ENCODE data around the gene RCAN2.

Gene RCAN2

DNA sequence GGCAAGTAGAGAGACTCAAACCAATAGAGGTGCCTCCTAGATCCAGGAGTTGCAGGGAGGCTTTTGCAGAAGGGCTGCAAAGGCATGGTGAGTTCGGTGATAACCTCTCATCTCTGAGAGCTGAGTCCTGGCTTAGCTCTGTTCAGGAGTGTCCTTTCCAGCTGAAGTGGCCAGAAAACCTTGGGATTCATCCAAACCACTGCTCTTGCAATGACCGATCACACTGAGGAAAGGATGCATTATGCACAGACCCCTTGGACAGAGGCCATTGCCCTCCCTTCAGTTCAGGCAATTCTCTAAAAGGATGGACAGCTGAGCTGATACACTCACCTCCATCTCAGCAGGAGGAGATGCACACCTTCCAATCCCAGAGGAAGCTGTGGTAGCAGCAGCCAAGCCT, 161.7 kb downstream of the RCAN2 start:
- no peak for DNase-seq

DNA sequence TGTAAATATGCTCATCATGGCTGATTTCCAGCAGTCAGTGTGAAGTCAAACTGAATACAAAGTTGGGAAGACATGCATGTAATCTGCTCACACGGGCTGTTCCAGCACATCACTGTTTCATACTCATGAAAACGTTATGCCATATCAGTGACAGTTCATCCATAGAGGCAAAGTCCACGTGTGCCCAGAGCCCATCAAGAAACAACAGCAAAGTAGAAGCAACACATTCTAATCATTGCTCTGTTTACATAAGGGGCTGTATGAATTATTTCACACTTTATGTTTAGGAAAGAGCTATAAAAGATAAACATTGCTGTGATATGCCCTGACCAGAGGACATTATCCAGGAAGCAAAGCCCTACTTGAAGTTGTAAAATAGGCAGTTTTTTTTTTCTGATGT, 163.5 kb downstream of the RCAN2 start:
- DNase-seq = no peak

DNA sequence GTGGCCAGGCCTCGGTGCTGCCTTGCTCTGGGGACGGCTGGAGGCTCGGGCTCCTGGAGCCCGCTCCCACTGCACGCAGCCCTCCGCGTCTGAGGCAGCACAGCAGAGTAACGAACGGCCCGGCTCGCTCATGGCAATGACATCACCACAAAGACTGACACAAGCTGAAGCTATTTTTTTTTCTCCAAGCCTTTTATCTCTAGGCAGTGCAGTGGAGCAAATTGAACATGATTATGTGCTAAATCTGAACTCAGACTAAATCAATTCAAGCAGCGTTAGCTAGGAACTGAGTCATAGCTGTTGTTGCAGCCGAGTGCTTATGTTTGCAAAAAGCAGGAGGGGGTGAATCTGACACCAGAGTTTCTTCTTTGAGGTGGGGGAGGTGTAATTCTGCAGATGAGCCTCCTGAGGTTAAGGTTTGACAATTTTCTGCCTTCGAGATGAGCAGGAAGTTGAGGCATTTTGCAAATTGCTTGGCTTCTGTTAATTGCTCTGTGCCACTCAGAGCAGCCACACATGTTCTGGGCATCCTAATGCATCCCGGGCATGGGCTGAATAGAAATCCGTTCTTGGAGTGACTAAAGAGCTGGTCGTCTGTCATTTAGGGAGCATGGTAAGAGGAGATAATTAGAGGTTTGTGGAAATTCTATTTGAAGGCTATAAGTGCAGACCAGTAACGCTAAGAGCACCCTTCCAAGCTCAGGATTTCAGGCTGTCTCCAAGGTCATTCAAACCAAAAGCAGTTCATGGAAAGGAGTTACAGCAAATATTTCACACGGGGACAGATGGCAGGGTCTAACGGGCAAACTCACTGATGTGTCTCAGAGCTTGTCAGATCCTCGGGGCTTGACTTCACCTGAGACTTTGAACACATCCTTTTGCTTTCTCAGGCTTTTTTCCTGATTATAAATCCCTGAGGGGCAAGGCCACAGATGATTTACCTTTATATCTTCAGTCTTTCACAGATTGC, 165.4 kb downstream of the RCAN2 start:
- DNase-seq = no peak

DNA sequence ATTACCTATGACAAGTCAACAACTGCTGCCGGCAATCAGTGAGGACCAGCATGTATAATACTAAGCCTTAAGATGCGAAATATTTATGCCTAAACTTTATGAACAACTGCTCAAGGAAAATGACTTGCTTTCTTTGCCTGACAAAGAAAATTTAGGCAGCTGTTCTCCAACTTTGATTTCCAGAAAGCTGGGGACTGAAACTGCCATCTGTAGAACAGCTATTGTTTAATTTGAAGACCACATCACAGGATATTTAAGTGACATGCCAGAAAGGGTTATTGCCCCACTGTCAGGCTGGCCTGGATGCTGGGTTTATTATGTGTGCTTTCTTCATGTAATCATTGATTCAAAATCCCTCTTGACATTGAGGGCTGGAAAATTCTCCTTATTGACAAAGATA, 166.5 kb downstream of the RCAN2 start:
- DNase-seq = no peak

DNA sequence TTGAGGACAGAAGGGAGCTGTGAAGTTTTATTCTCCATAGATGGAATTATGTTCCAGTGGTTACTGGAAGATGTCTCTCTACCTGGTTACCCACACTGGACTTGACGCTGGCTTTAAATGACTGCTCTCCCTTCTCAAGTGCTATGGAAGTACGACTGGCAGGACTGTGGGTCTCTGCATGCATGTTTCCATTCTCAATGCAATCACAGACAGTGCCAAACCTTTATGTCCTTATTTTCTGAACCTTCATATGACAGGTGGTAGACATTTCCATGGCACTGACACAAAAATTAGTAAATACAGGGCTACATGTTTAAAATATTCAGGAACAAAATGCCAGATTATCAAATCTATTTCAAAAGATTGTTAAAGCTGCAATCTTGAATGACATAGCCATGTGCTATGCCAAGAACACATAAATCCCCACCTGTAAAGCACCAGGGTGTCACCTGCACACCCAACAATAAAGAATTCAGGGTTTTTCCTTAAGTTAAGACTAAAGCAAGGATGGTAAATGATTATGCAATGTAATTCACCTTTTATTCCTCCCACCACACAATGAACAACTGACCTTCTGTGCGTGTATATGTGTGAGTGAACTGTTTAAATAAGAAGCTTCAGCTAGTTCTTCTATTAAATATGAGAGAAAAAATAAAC, 167.2 kb downstream of the RCAN2 start:
- no peak for DNase-seq

DNA sequence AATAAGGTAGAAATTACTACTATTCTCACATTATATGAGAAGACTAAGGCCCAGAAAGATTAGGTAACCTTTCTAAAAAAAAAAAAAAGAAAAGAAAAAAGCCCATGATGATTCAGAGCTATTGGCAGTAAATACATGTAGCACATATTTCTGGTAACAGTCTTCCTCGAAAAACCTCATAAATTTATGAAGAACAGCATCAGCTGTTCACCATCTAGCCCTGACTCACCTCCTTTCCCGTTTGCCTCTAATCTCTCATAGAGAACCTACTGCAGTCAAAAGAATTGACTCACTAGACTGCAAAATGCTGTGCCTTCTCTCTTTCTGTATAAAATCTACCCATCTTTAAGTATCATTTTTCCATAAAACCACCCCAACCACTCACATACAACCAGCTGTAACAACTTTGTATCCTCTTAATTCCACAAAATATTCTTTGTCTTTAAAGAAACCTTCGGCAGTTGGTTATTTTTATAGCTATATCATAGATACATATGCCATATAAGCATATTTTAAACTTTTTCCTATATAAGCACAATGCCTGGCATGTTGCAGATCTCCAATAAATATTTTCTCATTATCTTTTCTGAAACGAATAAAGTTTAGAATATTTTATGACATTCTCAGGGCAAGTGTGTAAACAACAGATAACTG, 167.8 kb downstream of the RCAN2 start:
- no peak for DNase-seq

DNA sequence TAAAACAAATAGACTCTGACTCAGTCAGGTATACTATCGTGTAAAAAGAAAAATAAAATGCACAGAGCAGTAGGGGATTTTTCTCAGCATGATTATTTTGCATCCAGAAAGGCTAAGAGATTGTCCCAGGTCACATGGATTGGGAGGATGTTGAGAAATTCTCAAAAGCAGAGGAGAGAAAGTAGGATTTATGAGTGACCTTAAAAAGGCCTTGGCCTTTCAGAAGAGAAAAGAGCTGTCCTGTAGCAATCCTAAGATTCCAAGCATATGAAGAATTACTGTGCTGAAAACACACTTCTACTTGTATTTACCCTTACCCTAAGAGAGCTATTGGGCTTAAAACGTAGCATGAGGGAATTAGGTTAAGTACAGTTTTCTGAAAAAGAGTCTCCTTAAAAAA, 170.7 kb downstream of the RCAN2 start:
- DNase-seq = no peak

DNA sequence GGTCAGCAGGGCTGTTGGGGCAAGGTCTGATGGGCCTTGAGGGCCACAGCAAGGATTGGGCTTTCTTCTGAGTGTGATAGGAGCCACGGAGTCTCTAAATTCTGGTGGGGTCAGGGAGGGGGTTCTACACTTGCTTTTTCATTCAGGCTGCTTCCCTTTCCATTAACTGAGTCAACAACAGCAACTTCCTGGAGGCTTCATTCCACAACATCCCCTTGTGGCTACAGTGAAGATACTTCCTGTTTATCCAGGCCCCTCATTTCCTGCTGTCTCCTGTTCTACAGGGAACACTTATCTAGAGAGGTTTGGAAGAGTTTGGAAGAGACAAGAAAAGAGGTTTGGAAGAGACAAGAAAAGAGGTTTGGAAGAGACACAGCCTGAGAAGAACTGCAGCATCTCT, 175.7 kb downstream of the RCAN2 start:
- no peak for DNase-seq

DNA sequence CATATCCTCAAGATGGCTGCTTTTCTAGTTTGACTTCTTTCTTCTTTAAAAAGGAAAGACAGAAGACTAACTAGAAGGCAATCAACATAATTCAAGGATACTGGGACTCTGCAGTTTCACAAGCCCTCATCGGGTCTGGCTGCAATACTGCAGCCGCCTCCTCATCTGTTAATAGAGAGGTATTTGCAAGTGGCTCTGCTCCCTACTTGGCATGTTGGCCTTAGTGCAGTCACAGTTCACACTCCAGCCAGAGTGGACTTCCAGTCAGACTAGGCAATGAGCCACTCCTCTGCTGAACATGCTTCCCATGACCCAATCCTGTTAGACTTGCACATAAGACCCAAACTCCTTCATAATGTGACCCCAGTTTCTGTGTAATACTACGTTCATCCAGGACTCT, 178.6 kb downstream of the RCAN2 start:
- no peak for DNase-seq

DNA sequence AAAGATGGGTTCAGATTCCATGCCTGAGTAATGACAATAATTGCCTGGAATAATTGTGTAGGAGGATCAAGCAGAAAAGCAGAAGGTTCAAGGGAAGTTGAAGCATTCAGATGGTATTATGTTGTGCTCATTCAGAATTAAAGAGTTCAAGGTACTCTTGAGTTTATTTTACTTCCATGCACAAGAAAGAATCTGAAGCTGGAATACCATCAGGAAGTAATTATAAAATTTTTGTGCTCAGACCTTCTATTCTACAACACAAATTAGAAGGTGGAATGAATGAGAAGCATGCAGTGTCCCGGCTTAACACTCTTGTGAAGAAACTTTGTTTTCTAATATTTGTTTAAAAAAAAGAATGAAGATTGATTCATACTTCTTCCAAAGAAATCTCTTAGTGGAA, 181.1 kb downstream of the RCAN2 start:
- DNase-seq = no peak

DNA sequence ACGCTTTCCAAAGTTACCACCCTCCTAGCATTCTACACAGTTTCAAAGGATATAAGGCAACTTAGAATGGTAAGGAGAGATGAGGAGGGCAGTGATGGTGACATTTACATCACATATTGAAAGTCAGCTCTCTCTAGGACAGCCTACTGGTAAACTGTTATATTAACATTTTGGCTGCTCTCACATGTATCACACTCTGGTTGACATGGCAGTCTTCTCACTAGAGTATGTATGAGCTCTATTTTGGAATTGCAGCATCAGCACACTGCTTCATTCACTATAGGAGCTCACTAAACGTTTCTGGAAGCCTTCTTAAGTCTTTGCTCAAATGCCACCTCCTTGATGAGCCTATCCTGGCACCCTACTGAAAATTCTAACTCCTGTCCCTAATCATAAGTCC, 184.8 kb downstream of the RCAN2 start:
- DNase-seq = no peak

DNA sequence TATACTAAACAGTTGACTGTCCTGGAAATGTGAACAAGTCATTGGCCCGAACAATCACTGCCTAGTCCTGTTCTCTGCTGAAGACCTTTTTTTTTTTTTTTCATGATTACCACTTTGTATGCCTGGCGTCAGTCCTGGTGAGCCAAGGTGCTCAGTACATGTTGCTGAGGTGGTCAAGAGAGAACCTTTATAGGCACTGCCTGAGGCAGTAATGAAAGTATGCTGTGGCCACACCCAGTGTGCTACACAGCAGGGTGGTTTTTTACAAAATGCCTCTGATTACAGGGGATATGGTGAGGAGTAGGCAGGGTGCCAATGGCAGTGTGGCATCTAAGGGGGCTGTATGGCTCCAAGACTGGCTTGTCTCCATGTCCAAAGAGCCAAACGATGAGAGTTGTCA, 185.4 kb downstream of the RCAN2 start:
- DNase-seq = no peak

DNA sequence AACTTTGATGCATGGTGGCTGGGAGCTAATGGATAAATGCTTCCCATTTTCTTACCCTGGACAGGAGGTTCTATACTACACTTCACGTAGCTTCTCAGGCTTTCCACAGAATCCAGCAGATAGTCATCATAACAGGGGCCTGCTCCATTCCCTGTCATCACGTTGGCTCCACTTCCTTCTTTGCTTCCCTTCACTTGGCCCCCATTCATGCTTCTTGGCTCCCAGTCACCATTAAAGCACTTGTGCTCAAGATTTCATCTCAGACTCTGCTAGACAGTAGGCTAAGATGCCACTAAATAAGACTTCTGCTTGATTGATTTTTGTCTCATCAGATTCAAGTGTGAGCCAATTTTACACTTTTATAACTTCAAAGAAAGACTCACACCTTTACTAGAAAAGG, 186.0 kb downstream of the RCAN2 start:
- DNase-seq = no peak

DNA sequence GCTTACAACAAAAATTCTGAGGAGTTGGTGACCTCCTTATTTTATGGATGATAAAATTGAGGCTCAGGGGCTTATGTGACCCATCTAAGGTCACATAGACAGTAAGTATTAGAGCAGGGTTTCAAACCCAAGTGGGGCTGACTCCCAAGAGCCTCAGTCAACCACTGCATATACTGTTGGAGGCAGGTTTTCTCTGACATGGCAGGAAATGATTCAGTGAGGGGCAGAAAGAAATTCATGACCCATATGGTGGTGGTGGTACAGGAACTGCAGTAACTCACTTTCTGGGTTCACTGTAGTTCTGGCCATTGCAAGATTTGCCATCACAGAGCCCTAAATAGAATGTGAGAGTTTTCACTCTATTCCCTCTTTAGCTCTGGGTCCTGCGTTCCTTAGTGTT, 188.4 kb downstream of the RCAN2 start:
- DNase-seq = no peak

DNA sequence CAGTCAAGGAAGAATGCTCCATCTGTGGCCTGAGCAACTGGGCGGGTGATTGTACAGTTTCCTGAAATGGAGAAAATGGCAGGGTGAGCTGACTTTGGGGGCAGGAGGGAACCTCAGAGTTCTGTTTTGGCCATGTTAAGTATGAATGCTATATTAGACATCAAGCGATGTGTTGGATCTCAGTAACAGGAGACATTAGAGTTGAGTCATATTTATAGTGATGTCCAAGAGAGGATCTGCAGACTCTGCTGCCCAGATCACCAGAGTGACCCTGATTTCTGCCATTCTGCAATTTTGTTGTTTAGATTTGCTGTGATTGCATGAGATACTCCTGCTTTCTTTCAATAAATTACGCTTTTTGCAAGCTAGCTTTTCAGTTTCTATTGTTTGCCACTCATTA, 189.1 kb downstream of the RCAN2 start:
- DNase-seq = no peak

DNA sequence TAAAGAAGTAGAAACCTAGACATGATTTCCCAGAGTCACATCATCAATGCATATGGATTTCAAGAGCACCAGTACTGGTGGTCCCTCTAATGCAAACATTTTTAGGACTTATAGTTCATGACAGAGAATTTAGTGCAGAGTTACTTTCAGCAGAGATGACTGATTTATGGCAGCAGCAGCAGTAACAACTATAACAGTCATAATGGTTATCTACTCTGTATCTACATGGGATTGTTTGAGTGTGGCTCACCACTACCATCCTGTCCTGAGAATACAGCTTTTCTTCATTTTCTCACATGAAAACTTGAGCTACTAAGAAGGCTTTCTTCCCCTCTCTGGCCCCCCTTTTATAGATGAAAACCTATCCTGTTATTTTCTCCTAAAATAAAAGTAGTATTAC, 192.0 kb downstream of the RCAN2 start:
- no peak for DNase-seq

DNA sequence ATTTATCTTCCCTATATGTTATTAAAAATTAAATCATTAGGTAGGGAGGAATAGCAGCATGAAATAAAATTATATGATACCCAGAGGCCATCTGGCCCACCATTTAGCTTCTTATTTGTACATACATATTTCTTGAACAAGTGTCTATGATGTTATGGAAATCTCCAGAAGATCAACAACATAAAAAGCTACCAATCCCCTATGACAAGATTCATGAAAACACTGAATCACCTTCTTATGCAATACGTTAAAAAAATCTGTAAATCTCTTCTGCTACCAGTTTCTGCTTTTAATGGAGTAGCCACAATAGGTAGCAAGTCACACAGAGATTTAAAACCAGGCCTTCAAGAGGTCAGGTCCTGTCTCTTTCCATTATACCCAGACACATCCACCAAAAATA, 194.7 kb downstream of the RCAN2 start:
- DNase-seq = no peak

DNA sequence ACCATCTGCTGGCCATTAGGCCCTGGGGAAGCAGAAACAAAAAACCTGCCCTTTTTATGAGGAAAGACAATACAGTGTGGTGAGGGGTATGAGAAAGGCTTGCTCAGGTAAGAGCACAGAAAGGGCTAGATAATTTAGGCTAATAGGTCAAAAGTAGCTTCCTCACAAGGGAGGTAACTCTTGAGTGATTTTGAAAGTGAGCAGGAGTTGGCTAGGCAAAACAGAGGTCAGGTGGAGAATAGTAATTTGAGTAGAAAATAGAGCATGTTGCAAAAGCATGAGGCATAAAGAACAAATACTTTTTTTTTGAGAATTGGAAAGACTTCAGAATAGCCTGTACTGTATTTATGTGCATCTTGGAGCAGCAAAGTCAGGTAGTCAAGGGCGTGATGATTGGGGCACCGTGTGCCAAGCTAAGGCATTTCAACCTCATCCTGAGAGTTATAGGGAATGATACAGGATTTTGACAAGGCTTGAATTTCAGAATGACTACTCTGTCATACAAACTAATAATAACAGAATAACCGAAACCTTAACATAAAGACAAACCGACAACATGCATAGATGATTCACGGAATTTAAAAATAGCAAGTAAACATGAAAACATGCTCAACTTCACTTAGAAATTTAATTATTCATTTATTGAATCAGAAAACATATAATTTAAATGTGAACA, 197.5 kb downstream of the RCAN2 start:
- DNase-seq = no peak

DNA sequence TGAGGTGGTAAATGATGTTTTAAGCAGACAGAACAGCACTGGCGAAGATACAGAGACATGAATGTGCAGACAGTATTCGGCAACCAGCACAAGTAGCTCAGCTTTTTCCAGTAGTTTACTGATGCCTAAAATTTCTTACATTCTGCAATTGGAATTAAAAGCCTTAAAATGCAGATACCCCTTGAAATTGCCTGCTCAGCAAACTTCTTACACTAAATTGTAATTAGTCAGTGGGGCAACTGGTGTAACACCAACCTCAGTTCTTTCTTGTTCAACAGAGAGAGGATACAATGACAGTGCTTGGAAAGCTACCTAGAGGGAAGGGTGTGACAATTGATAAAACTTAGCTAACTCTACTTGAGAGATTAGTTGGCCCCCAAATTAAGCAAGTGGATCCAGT, 199.4 kb downstream of the RCAN2 start:
- no peak for DNase-seq

DNA sequence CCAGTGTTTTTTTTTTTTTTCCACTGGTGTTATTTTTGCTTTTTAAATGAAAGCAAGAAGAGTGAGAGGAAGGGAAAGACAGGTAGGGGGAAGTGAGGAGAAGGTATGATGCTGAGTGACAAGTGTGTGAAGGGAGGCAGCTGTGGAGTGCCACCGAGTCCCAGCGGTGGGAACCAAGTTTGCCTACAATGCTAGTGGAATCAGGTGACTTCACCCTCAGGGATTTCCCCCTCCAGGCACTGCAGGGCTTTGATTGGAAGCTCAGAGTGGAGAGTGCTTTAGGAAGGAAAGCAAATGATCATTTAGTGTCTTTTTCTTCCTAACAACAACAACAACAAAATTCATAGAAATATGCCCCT, 200.0 kb downstream of the RCAN2 start:
- no peak for DNase-seq

DNA sequence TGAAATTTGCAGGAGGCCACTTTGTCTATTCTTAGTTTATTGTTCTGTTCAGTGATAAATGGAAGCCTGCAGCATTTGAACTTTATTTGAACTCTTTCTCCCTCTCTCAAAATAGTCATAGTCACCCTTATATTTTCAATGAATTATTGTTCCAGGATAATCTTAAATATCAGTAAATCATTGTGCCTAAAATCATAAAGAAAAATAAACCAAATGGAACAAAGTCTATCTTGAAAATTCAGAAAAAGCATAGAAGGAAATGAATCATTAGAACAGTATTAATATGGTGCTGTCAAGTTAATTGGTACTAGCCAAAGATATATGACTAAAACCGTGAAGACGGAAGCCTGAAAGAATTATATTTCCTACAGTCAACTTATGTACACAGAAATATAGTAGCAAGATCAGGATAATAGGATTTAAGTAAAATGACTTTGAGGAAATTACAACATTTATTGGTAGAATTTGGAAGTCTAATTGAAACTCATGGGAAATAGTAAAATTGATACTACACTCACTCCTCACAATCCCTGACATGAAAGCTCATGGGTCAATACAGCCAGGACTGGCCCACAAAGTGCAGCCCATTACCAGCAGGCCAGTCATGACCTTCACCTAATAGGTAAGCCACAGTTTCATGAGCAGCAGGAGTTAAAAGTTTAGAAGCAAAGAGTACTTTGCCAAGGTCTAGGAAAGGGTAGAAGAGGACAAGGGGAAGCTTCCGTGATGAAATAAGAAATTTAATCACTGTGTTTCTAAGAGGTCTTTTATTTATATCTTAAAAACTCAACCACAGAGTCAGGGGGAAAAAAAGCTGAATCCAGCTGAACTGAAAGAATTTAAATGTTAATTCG, 200.6 kb downstream of the RCAN2 start:
- no peak for DNase-seq

DNA sequence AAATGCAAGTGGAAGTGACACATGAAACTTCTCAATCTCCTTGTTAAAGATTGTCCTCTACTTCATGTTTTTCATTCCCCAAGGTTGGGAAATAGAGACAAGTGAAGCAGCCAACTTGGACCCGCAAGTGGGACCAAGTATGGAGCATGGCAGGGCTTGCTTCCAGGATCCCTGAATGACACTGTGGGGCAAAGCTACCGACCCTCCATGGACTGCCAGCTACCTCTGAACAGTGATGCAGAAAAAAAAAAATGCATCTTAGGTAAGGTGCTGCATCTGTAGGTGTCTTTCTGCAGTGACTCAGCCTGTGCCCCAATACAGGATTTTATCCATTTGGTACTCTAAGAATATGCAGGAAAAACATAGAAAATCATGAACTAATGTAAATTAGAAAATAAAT, 201.4 kb downstream of the RCAN2 start:
- DNase-seq = no peak

DNA sequence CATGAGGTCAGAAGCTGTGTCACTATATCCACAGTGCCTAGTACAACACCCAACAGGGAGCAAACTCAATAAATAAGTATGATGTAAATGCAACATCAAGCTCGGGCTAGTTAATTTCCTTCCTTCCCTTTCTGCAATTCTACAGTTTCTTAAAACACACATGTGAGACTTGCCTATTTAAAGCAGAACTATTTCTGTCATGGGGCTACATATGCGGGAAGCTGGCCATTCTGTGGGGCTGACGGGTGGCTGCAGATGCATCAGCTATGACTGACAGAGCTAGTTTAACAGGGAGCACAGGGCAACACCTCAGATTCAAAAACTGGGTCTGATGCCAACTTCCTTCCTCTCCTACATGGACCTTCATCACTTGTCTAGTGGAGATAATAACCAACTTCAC, 202.4 kb downstream of the RCAN2 start:
- DNase-seq = no peak
